HG02943 (cell line): Measurements from ENCODE around the gene PTPRT.
"Not testable (repeated sequence)": the region's sequence is repeated elsewhere in the genome, so short reads cannot be mapped to it uniquely, and the experiment has no call there.

ENCODE experiments used
- ATAC-seq: cut with Tn5 transposase; IDR thresholded peaks from one replicate; pipeline ENCODE4 v1.9.1; 2021; ENCODE audit warnings: mild to moderate bottlenecking, low read depth, moderate library complexity; ENCODE audit not compliant: unreplicated experiment

Gene PTPRT

GRCh38 chr20:42938441-42939205 is 251.1 kb downstream of the PTPRT start:
- no peak for ATAC-seq

GRCh38 chr20:42936482-42936881 is 253.2 kb downstream of the PTPRT start:
- ATAC-seq: no peak

GRCh38 chr20:42924215-42924614 is 265.5 kb downstream of the PTPRT start:
- no peak for ATAC-seq

GRCh38 chr20:42923348-42923918 is 266.3 kb downstream of the PTPRT start:
- no peak for ATAC-seq

GRCh38 chr20:42920776-42921175 is 268.9 kb downstream of the PTPRT start:
- no peak for ATAC-seq

- no peak for ATAC-seq
Measured at GRCh38 chr20:42919316-42919715, 270.4 kb downstream of the PTPRT start.

DNA sequence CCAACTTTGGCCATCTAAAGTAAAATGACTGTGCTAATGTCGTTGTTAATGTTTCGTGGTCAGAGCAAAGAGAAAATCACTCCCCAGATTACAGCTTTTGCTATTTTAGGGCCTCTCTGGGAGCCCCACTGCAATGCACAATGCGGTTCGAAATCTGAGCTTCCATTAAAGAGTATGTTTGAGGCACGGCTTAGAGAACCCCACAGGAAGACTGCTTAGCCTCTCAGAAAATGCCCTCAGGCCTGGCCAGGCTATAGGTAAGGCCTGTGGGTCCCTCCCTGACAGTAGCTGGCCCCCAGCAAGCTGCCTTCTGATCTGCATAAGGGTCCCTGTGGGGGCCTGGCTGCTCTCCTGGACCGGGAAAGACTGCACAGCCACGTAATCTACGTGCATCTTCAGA is 274.6 kb downstream of the PTPRT start:
- no peak for ATAC-seq

DNA sequence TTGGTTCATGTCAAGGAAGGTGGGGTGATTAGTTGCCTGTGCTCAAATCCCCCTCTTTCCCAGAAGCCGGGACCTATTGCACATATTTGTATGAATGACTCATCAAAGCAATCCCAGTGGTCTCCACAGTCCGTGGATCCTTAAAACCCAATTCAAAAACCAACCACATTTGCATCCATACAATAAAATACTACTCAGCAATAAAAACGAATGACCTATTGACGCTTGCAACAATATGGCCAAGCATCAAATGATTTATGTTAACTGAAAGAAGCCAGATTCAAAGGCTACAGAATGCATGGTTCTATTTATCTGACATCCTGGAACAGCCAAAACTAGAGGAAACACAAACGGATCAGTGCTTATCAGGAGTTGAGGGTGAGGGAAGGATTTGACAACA is 275.4 kb downstream of the PTPRT start:
- no peak for ATAC-seq

DNA sequence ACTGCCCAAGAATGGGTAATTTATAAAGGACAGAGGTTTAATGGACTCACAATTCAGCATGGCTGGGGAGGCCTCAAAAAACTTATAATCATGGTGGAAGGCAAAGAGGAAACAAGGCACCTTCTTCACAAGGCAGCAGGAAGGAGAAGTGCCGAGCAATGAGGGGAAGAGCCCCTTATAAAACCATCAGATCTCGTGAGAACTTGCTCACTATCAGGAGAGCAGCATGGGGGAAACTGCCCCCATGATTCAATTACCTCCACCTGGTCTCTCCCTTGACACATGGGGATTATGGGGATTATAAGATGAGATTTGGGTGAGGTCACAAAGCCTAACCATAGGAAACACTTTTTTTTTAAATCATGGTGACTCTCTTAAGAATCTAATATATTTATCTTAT is 278.9 kb downstream of the PTPRT start:
- not testable (repeated sequence) for ATAC-seq

DNA sequence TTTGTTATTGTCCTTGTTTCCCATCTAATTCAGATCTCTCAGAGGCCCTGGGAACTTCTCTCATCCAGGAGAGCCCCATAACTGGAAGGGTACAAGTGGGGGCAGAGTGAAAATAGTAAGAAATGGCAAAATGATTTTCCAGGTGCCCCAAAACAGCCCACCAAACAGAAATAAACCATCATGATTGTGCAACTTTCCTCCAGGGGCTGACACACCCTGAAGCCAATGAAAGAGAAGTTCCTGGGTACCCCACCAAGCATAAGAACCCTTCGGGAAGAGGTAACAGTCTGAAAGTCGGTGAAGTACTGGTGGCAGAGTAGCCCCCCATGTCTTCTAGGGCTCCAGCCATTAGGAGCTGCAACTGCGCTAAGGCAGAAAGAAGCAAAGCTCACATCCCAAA is 282.0 kb downstream of the PTPRT start:
- no peak for ATAC-seq

DNA sequence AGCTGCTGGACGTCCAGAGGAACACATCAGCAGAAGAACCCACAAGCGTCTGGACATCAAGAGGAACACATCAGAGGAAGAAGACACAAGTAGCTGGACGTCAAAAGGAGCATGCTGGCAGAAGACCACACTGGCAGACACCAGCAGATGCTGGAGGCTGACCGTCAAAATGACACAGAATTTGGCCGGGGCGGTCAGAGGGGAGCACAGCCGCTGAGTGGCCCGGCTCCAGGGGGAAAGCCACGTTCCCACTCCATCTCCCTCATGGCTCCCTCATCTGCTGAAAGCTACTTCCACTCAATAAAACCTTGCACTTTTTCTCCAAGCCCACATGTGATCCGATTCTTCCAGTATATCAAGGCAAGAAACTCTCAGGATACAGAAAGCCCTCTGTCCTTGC is 283.6 kb downstream of the PTPRT start:
- ATAC-seq: no peak

GRCh38 chr20:42902509-42902908 is 287.2 kb downstream of the PTPRT start:
- no peak for ATAC-seq

DNA sequence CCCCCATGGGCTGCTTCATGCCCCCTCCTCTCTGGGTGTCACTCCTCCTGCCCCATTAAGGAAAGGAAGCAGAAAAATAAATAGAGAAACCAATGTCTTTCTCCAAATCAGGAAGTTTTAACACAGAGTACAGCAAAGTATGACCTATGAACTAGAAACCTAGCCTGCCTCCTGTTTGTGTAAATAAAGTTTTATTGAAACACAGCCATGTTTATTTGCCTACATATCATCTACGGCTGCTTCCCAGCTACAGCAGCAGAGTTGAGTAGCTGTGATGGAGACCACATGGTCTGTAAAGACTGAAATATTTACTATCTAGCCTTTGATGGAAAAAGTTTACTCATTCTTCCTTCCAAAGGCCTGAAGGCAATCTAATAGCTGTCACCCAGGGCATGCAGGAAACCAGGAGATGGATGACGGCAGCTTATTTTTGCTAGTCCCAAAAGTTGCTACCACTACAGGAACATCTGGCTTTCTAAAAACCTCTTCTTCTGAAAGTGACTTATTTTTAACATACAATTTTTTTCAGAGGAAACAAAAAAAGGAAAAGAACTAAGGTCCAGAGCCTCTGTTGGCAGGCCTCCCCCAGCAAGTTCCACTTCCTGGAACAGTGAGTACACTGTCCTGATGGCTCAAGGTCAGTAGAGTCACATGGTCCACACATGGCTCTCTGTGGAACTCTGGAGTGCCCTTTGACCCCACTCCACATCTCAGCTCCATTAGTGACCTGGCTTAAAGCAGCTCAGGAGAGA is 287.8 kb downstream of the PTPRT start:
- no peak for ATAC-seq

DNA sequence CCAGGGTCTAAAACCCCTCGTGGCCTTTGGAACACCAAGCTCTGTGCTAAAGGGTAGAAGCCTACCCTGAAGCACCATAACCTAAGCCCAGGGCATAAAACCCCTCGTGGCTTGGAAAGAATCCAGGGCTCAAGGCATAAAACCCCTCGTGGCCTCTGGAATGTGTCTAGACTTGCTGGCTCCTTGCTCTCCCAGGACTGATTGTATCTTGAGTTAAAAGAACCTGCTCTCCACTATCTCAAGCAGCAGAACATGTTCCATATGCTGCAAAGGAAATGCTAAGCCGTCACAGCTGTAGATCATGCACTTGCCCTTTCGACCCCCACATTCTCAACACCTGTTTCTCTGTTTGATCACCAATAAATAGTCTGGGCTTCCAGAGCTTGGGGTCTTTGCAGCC is 288.9 kb downstream of the PTPRT start:
- not testable (repeated sequence) for ATAC-seq

DNA sequence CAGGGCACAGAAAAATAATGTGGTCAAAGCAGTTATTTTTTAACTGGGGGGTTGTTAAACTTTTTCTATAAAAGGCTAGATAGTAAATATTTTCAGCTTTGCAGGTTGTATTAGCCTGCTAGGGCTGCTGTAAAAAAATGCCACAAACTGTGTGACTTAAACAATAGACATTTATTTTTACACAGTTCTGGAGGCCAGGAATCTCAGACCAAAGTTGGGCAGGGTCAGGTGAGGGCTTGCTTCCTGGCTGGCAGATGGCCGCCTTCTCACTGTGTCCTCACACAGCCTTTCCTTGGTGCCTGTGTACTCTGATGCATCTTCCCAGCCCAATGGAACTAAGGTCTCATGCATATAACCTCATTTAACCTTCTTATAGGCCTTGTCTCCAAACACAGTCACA is 294.7 kb downstream of the PTPRT start:
- ATAC-seq: no peak

GRCh38 chr20:42894483-42894882 is 295.2 kb downstream of the PTPRT start:
- no peak for ATAC-seq

DNA sequence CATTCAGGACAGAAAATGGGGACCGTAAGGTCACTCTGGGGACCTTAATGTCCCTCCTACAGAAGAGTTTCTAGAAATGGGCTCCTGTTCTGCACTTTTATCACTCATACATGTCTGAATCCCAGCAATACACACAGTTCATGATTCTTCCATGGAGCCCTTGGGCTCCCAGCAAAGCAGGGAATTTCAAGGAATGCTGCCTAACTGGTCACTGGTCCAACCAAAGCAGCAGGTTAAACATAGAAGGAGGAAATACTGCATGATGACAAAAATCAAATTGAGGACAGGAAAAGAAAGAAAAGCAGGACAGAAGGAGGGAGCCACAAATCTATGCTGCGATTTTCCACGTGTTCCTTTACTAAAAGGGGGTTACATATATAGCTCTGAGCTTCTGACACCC is 300.2 kb downstream of the PTPRT start:
- no peak for ATAC-seq

DNA sequence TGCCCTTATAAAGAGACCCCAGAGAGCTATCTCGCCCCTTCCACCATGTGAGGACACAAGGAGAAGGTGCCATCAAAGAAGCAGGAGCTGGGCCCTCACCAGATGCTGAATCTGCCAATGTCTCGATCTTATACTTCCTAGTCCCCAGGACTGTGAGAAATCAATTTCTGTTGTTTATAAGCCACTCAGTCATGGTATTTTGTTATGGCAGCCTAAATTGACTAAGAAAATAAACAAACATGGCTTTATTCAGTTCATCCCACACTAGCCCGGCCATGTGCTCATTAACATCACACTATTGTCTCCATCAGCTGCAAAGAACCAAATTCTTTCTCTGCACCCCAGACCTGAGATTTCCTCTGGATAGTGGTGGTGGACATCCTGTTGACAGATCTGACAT is 302.4 kb downstream of the PTPRT start:
- no peak for ATAC-seq

- no peak for ATAC-seq
Measured at GRCh38 chr20:42886801-42887200, 302.9 kb downstream of the PTPRT start.

GRCh38 chr20:42886046-42886445 is 303.7 kb downstream of the PTPRT start:
- ATAC-seq: no peak

DNA sequence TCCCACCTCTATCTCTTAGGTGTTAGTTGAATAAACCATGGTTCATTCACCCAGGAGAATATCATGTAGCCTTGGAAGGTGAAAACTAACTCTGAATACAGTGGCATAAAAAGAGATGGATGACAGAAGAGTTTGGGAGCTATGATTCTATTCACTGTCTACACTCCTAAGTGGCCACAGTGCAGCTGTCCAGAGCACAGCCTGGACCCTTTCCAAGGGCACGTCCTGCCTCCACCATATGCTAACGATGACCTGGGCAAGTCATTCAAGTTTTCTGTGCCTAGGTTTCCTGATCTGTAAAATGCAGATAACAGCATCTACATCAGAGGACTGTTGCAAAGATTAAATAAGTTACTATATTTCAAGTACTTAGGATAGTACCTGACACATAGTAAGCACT is 314.1 kb downstream of the PTPRT start:
- no peak for ATAC-seq

DNA sequence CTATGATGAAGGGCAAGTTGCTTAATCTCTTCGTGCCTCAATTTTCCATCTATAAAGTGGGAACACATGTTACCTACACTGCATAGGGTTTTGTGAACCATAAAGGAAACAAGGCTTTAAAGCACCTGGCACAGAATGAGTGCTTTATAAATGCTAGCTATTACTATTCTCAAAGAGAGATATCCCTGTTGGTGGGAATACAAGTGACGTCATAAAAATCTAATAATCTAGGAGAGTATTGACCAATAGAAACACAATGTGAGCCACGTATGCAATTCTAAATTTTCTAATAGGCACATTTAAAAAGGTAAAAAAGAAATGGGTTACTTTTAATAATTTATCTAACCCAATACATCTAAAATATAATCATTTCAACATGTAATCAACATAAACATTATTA is 316.4 kb downstream of the PTPRT start:
- no peak for ATAC-seq
